NCI-H345 treated with DMSO at 0.1 percent for 48 hours (cell line): Measurements from ENCODE around the gene PGAP1.

ENCODE experiments used
- DNase-seq: peaks from one replicate; lab custom pipeline; 2025; ENCODE audit not compliant: unreplicated experiment; lab: John Stamatoyannopoulos, UW

The PGAP1 gene, protein sequence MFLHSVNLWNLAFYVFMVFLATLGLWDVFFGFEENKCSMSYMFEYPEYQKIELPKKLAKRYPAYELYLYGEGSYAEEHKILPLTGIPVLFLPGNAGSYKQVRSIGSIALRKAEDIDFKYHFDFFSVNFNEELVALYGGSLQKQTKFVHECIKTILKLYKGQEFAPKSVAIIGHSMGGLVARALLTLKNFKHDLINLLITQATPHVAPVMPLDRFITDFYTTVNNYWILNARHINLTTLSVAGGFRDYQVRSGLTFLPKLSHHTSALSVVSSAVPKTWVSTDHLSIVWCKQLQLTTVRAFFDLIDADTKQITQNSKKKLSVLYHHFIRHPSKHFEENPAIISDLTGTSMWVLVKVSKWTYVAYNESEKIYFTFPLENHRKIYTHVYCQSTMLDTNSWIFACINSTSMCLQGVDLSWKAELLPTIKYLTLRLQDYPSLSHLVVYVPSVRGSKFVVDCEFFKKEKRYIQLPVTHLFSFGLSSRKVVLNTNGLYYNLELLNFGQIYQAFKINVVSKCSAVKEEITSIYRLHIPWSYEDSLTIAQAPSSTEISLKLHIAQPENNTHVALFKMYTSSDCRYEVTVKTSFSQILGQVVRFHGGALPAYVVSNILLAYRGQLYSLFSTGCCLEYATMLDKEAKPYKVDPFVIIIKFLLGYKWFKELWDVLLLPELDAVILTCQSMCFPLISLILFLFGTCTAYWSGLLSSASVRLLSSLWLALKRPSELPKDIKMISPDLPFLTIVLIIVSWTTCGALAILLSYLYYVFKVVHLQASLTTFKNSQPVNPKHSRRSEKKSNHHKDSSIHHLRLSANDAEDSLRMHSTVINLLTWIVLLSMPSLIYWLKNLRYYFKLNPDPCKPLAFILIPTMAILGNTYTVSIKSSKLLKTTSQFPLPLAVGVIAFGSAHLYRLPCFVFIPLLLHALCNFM

GRCh38 chr2:196926562-196927375 lies at the start of gene PGAP1:
TSS of gene PGAP1 (minus strand) at chr2:196926707. CDS start at chr2:196926616, 91 bp downstream.
- DNase-seq, result peak; percentile 98

DNA sequence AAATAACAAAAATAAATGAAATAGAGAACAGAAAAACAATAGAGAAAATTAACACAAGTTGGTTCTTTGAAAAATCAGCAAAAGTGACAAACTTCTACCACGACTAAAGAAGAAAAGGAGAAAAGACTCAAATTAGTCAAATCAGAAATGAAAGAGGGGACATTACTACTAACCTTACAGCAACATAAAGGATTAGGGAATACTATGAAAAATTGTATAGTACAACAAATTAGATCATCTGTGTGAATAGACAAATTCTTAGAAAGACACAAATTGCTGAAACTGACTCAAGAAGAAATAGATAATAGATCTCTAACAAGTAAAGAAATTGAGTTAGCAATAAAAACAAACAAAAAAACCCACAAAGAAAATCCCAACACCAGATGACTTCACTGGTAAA lies 48.5 kb upstream of the PGAP1 start:
- DNase-seq, result no peak

DNA sequence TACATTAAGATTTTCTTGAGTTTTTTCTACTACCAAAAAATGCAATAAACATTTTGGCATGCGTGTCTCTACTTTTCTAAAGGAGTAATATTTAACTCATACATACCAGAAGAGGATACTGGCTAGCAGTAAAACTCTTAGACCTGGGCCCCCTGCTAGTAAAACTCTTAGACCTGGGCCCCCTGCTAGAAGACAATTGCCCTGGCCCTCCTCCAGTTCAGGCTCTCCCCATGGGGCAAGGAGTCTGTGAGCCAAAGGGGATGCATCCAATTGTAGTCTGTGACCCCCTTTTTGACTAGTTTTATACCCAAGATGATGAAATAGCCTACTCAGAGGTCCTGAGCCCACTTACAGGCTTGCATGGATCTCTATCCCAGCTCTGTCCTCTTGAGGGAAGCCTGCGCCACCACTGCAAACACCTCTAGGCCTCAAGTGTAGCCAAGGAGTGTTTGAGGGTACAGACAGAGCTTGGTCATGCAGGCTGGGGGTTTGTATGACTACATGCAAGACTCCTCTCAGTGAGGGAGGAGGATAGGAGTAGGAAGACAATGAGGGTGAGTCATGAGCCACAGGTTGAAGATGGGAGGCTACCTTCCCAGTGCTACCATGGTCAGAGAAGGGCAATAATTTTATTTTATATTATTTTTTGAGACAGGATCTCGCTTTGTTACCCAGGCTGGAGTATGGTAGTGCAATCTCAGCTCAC lies 45.2 kb upstream of the PGAP1 start:
- DNase-seq, result no peak

DNA sequence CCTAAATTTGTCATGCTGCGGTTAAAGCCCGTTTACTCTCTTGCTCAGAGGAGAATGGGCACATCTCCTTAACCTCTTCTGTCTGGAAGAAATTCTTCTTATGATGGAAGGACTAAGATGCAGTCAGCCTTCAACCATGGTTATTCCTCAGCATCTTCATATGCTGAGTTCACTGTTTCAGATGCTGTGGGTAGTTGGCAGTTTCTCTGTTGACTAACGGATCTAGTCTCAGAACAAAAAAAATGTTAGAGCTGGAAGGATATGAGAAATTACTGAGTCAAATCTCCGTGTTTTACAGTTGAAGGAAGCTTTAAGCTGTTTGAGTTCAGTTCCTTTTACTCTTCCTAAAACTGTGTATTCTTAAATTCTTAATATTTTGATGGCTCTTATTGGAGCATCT lies 43.6 kb upstream of the PGAP1 start:
- no peak for DNase-seq

GRCh38 chr2:196968516-196968915 lies 42.0 kb upstream of the PGAP1 start:
- no peak for DNase-seq

GRCh38 chr2:196967775-196968174 lies 41.3 kb upstream of the PGAP1 start:
- no peak for DNase-seq

DNA sequence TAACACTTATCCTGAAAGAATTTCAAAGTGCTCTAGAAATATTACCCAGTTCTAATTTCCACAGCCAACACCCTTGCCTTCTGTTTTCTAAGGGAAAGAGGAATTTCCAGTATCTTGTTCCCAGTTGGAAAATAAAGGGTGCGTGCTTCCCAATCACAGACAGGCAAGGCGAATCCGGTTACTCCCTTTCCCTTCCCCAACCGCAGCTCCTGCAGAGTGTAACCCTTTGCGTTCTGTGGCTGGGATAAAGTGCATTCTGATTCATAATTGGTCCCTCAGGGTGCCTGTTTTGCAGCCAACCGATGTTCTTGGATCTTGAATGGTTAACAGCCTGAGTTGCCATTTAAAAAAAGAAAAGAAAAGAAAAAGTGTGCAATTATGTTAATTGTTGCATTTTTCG lies 40.6 kb upstream of the PGAP1 start:
- DNase-seq, result no peak

DNA sequence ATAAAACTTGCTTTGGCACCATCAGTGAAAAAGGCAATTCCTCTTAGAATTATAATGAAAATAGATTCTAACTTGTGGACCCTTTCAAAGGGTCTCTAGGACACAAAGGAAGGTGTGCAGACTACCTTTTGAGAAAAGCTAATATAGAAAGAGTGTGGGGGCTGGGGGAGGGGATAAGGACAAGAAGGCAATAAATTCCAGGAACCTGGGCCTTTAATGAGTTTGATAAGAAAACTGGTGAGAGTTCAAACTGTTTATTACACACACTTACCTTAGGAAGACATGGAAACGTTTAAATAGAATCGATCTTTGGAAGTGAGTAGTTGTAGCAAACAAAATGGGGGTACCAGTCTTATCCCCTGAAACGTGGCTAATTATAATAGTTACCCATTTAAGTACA lies 39.6 kb upstream of the PGAP1 start:
- no peak for DNase-seq

- DNase-seq, result no peak
These were observed 39.1 kb upstream of the PGAP1 start for GRCh38 chr2:196965651-196966050.

DNA sequence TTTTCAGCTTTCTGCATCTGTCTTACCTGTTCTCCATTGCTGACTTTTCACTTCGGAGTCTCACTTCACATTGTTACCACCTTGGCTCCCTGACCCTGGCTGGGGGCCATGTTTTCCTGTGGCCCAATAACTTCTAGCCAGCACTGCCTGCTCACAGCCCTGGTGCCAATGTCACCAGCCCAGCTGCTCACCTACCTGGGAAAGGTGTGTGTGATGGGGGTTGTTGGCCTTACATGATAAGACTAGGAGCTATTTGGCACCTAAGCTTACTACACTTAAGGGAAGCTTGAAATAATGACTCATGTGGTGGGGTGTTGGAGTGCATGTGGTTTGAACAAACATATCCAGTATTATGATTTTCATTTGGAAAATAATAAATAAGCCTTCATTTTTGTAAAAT lies 37.5 kb upstream of the PGAP1 start:
- no peak for DNase-seq

DNA sequence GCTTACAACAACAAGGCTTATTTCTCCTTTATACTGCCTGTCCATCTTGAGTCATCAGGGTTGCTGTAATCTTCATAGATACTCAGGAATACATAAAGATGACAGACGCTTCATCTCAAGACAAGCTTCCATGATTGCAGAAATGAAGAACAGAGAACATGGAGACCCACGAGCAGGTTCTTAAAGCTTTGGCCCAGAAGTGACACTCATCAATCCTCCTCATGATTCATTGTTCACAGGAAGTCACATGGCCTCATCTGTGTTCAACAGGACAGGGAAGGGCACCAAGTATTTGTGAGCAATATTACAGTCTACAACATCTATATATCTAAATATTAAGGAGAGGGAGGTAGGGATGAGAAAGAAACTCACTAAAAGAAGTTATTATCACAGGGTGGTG lies 36.5 kb upstream of the PGAP1 start:
- DNase-seq, result no peak

- no peak for DNase-seq
These were observed 35.8 kb upstream of the PGAP1 start for GRCh38 chr2:196962325-196962724.

DNA sequence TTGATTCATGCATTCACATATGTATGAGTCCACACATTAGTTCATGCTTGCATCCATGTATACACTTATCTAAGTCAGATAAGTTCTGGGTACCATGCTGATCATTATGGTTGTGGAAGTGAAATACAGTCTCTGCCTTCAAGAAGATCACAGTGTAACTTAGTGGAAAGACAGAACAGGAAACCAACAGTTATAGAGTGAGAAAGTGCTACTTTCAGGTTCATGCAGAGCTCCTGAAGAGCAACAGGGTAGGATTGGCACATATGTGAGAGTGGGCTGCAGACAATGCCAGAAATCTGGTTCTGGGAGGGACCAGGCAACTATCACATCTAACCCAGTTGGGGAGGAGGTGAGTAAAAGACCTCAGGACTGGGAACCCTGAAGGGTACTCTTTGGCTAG lies 35.4 kb upstream of the PGAP1 start:
- DNase-seq, result no peak

- no peak for DNase-seq
These were observed 33.3 kb upstream of the PGAP1 start for GRCh38 chr2:196959734-196960338.

DNA sequence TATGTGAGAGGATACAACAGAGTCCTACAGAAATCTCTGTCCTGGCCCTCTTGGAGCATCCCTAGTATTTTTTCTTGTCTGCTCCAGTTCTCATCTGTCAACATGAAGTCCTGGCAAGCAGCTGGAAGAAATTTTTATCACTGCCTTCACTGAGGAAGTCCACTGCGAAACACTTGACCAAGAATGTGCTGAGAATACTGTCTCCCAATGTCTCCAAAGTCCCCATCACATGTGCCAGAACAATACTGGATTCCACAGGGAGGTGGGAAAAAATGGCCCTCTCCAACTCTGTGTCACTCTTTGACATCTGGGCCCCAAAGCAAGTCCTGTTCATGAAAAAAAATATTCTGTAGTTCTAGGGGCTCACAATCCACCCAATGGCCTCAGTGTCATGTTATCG lies 32.8 kb upstream of the PGAP1 start:
- DNase-seq, result no peak

DNA sequence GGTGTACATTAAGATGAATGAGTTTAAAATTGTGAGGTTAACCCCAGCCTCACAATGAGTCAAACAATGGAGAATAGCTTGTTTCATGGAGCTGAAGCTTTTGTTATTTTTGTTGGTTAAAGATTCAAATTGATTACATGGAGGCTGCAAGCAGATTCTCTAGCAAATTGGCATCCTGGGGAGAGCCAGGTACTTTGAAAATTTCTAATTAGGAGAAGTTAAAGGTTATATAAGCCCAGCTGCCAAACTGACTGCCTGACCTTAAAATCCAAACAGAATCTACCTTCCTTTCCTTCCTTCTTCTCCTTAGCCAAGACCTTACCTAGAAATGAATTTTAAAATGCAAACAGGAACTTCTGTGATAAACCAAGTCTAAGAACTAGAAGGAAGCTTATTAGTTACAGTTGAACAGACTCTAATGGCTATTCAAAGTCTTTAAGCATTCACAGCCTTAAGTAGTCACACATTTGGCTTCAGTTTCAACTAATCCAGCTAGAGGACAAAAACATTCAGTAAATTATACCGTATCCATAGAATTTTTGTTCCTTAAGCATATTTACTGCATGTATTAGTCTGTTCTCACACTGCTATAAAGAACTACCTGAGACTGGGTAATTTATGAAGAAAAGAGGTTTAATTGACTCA lies 31.5 kb upstream of the PGAP1 start:
- DNase-seq, result no peak

DNA sequence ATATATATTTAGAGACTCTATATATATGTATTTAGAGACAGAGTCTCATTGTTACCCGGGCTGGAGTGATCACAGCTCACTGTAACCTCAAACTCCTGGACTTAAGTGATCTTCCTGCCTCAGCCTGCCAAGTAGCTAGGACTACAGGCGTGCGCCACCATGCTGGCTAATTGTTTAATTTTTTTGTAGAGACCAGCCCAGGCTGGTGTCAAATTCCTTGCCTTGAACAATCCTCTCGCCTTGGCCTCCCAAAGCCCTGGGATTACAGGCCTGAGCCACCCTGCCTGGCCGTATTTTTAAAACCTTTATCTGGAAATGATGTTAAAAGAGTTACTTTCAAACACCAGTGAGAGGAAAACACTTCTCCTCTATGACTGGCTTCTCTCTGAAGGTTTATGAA lies 30.9 kb upstream of the PGAP1 start:
- DNase-seq, result no peak

GRCh38 chr2:196956069-196956468 lies 29.6 kb upstream of the PGAP1 start:
- no peak for DNase-seq

- DNase-seq, result no peak
These were observed 28.5 kb upstream of the PGAP1 start for GRCh38 chr2:196955036-196955435.

DNA sequence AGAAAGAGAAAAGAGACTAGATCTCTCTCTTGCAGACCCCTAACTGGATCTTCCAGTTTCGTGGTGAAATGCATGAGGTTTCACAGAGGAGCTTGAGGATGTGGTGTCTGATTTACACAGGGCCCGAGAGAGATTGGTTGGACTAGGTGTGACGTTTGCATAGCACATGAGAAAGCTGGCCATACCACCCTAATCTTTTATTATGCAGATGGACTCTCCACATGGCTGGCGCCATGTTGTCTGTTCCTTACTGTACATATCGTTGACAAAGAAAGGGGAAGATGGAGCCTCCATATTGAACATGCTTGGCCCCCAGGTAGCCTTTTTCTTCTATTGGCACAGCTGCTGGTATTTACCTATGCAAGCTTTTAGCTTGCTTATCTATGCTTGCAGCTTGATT lies 27.5 kb upstream of the PGAP1 start:
- peak; percentile 52 for DNase-seq
